ENCODE results near the gene CPN2.

The CPN2 gene

GRCh38 chr3:194323785-194324735 is 27.1 kb downstream of the CPN2 start:
- no peaks in the 10 kb centered on the region for H3K79me2 ChIP-seq
- peak overlapping the region; percentile 38 for H3K4me3 ChIP-seq (ENCODE audit: low read depth, low read length)
- no peak overlapping the region for H3K9ac ChIP-seq
- H3K4me2 ChIP-seq (ENCODE audit: low read length): peak overlapping the region; percentile 66
- TF ChIP-seq CTCF (IDR thresholded peaks at IDR 0.05): no peak
- H3K9me3 ChIP-seq (ENCODE audit: control insufficient read depth, low read length): no peaks in the 10 kb centered on the region
- H3K36me3 ChIP-seq (ENCODE audit: control insufficient read depth, insufficient read depth, low read length): no peaks in the 10 kb centered on the region
- peak overlapping the region; percentile 74 for H2AFZ ChIP-seq
- H3K27me3 ChIP-seq (ENCODE audit: control insufficient read depth, insufficient read depth, low read length): no peaks in the 10 kb centered on the region
- no peak overlapping the region for H3K27ac ChIP-seq
- H3K4me1 ChIP-seq: peaks cover 8% of the 10 kb centered on the region

- Histone ChIP-seq H3K4me3 (ENCODE audit: low read depth, low read length) (no peak overlapping the region), H3K9me3 (ENCODE audit: control insufficient read depth, low read length) (no peaks in the 10 kb centered on the region), H3K27ac (no peak overlapping the region), H3K4me1 (peaks cover 8% of the 10 kb centered on the region), H3K79me2 (no peaks in the 10 kb centered on the region), H2AFZ (no peak overlapping the region), H3K27me3 (ENCODE audit: control insufficient read depth, insufficient read depth, low read length) (no peaks in the 10 kb centered on the region), H3K36me3 (ENCODE audit: control insufficient read depth, insufficient read depth, low read length) (no peaks in the 10 kb centered on the region), H3K9ac (no peak overlapping the region), H3K4me2 (ENCODE audit: low read length) (no peak overlapping the region)
- no peak for TF ChIP-seq CTCF (IDR thresholded peaks at IDR 0.05)
Measured at GRCh38 chr3:194322678-194323211, 28.4 kb downstream of the CPN2 start.

GRCh38 chr3:194321693-194322640 is 29.2 kb downstream of the CPN2 start:
- no peak overlapping the region for H3K4me2 ChIP-seq (ENCODE audit: low read length)
- H3K9ac ChIP-seq: no peak overlapping the region
- no peaks in the 10 kb centered on the region for H3K79me2 ChIP-seq
- no peaks in the 10 kb centered on the region for H3K9me3 ChIP-seq (ENCODE audit: control insufficient read depth, low read length)
- no peak overlapping the region for H3K27ac ChIP-seq
- H3K36me3 ChIP-seq (ENCODE audit: control insufficient read depth, insufficient read depth, low read length): no peaks in the 10 kb centered on the region
- H3K4me3 ChIP-seq (ENCODE audit: low read depth, low read length): no peak overlapping the region
- TF ChIP-seq CTCF (IDR thresholded peaks at IDR 0.05): no peak
- H2AFZ ChIP-seq: no peak overlapping the region
- H3K27me3 ChIP-seq (ENCODE audit: control insufficient read depth, insufficient read depth, low read length): no peaks in the 10 kb centered on the region
- H3K4me1 ChIP-seq: peaks cover 8% of the 10 kb centered on the region

- TF ChIP-seq CTCF (IDR thresholded peaks at IDR 0.05): no peak
- H3K27me3 ChIP-seq (ENCODE audit: control insufficient read depth, insufficient read depth, low read length): no peaks in the 10 kb centered on the region
- H3K9ac ChIP-seq: no peak overlapping the region
- H3K79me2 ChIP-seq: no peaks in the 10 kb centered on the region
- no peaks in the 10 kb centered on the region for H3K36me3 ChIP-seq (ENCODE audit: control insufficient read depth, insufficient read depth, low read length)
- peaks cover 8% of the 10 kb centered on the region for H3K4me1 ChIP-seq
- no peak overlapping the region for H3K4me3 ChIP-seq (ENCODE audit: low read depth, low read length)
- H3K27ac ChIP-seq: no peak overlapping the region
- no peaks in the 10 kb centered on the region for H3K9me3 ChIP-seq (ENCODE audit: control insufficient read depth, low read length)
- no peak overlapping the region for H2AFZ ChIP-seq
- H3K4me2 ChIP-seq (ENCODE audit: low read length): no peak overlapping the region
Measured at GRCh38 chr3:194320744-194321243, 30.3 kb downstream of the CPN2 start.

All from parathyroid adenoma (tissue), 2 donors.